Left colon (tissue), 2 donors: ENCODE data around the gene SOCS3. TPM values are rescaled to one million over a fixed set of nuclear protein-coding genes. Genes with fewer than 3 reads are reported as not detected.
A peak's percentile ranks its signal among the peaks of the same experiment; 100 is the strongest.

Experiments
- ATAC-seq: fragments of 200-7000 bp; cut with Tn5 transposase; one replicate; pipeline ENCODE4 v1.9.1; 2020; ENCODE audit warnings: mild to moderate bottlenecking, moderate library complexity
- DNase-seq, 2 donors: peaks; one replicate each; pipeline ENCODE4 v3.0.0-alpha.2; 2020
- intact Hi-C, 2 donors: fragments of 100-400 bp; cut with DNase I in 1 of 2; cut with micrococcal nuclease in 1 of 2; formaldehyde crosslinking; loops; one replicate each; pipeline versions ENCODE4 v1.11.2 to v1.14.0; 2022; cut with DNase I, micrococcal nuclease
- total RNA-seq, 2 donors: library from RNA; stranded (reverse); fragmentation: NEBNext Ultra II Directional; extraction: Animal tissue kit (Norgen Biotek cat#: 25700); gene quantifications; one replicate each; pipeline ENCODE4 v1.2.1, GENCODE V29; 2021
- donor health status: DM: no; HTN: no; CAD: no.
- donor health status: DM: yes; HTN: yes; CAD: no.

SOCS3 gene
- total RNA-seq, 2 donors from 2014 or later: 11.6 to 33.1 TPM

DNA sequence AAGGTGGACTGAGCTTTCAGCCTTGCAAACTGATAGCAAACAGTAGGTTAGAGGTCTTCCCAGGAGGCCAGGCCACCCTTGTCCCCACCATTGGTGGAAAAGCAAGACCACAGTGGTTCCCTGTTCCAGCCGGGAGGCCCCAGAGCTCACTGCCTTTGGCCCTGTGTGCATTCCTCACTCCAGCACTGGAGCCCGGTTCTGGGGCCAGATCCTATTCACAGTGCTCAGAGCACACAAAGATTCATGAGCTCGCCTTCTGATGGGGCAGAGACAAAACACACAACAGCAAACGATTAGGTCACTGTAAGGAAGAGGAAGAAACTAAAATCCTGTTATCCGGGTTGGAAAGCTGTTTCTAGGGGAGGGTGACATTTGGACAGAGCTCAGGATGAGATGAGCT, 13.0 kb upstream of the SOCS3 start:
- DNase-seq: no peak
- intact Hi-C loops: no loop called here
- no peak for ATAC-seq

DNA sequence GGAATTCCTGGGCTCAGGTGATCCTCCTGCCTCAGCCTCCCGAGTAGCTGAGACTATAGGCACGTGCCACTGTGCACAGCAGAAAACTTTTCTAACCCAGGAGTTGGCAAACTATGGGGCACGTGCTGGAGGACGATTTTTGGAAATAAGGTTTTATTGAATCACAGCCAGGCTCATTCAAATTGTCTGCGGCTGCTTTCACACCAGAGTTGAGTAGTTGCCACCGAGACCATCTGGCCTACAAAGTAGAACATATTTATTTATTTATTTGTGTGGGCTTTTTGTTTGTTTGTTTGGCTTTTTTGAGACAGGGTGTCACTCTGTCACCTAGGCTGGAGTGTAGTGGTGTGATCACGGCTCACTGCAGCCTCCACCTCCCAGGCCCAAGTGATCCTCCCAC, 11.2 kb upstream of the SOCS3 start:
- no peak for ATAC-seq
- no peak for DNase-seq
- intact Hi-C loops: no loop called here

DNA sequence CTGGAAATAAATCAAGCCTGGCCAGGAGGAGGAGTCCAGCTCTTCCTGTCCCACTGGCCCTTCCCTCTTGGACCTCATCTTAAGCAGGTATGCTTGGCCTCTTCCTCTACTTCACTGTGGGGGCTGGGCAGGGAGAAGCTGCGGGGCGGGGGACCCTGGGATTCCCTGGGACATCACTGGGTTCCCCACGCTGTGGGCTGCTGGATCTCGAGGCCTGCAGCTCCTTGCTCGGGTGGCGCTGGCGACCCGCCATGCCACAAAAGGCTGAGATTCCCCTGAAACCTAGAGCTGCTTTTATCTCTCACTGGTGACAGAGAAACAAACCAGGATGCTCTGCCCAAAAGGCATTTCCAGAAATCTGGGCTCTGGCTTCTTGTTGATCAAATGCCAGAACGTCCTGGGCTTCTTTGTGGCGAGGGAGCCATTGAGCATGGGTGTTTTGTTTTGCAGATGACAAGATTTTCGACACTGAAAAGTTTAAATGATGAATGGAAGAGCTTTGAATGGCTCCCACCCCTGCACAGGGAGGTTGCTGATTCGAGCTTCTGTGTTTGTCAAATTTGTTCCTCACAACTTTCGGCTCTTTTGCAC, 10.0 kb upstream of the SOCS3 start:
- DNase-seq (no peak), ATAC-seq (no peak)
- intact Hi-C loops: no loop called here

DNA sequence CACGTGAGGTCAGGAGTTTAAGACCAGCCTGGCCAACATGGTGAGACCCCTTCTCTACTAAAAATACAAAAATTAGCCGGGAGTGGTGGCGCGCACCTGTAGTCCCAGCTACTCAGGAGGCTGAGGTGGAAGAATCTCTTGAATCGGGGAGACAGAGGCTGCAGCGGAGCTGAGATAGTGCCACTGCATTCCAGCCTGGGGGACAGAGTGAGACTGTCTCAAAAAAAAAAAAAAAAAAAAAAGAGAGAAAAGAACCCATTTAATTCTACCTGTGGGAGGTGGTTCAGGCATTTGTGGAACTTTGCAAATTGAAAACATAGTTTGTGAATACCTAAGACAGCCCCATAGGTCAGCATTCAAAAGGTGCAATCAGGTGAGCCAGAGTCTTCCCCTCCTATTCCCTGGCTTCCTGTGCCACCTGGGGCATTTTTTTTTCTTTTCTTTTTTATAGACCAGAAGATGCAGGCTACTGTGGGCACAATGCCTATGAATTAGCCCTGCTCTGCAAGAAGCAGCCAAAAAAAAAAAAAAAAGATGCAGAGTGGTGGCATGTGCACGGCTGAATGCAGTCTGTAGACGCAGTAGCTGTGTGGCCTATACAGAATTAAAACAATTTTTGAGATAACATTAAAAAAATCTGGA, 9.1 kb upstream of the SOCS3 start:
- intact Hi-C loops: no loop called here
- ATAC-seq: no peak
- DNase-seq: no peak

DNA sequence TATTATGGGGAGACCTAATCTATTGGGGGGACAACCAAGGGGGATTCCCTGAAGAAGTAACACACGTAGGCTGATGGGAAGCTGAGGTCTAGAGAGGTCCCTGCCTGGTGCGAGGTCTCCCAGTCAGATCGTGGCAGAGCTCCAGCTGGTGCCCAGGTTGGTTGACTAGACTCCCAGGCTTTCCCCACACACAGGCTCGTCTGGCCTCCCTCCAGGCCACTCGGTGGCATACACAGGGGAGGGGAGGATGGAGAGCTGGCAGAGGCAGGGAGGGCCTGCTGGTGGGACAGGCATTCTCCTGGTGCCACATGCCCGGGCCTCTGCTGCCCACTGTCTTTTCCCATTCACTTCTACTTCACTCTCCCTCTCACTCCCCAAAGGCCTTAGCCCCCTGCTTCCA, 8.5 kb upstream of the SOCS3 start:
- intact Hi-C loops: no loop called here
- no peak for DNase-seq
- ATAC-seq: no peak

DNA sequence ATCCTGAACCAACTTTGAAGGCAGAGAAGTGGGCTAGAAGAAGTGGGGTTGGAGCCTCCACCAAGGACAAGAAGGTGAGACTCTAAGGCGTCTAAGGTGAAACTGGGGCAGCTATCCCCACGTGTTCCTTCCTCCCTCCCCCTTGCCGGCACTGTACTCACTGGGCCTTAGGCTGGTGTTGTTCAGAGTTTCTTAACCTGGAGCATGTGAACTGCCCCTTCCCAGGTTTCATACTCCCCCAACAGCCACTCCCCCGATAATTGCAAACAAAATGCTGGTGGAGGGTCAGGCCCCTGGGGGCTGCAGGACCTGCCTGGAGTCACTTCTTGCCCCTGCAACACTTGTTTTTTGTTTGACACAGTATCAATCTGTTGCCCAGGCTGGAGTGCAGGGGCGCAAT, 7.3 kb upstream of the SOCS3 start:
- intact Hi-C loops: no loop called here
- DNase-seq: no peak
- no peak for ATAC-seq

DNA sequence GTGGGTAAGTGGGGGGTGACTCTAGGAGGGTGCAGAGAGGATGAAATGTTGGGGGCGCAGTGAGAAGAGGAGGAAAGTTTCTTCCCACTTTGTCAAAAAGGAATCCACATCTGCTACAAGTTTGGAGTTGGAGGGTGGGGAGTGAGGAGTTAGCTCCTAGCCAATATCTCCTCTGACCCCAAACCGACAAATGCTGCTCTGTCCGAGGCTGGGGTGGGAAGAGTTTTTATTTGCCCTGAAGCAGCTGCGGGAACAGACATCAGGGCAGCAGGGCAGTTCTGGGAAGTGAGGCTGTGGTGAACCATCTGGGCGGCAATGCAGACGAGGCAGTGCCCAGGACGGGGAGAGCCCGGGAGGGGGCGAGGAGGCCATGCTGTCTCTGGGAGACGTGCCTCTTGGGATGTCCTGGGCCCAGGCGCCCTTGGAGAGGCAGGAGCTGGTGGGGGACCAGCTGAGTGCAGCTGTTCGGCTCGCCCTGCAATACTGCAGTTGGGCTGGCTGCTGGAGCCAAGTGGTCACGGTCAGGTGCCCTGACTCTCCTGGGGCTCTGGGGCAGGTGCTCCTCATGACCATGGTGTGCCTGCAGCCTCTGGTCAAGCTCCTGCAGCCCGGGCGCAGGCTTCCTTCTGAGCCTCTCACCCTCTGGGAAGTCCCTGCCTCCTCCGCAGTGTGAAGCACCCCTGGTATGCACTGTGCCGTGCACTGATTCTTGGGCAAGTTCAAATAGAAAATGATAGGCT, 6.4 kb upstream of the SOCS3 start:
- ATAC-seq (no peak), DNase-seq (no peak)
- intact Hi-C loops: no loop called here

DNA sequence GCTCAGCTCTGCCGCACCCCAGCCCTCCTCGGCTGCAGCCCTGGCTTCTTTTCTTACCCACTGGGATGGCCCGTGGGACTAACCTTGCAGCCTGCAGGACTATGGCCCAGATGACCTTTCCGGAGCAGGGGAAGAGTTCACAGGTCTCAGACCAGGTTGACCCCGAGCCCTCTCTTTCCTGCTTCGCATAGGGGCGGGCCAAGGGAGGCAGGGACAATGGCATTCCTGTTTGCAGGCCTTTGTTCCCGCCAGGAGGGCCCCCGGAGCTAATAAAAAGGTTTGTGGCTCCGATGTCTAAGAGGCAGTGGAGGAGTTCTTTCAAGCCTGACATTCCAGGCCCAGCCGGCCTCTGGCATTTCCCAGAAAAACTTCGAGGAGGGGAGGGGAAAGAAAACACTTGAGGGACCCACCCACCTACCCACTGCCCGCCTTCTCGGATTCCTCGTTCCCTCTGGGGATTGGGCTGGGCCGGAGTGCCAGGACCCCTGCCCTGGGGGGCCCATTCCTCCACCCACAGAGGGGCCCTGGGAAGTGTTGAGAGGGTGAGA, 5.8 kb upstream of the SOCS3 start:
- no peak for DNase-seq
- intact Hi-C loops: no loop called here
- ATAC-seq: no peak

DNA sequence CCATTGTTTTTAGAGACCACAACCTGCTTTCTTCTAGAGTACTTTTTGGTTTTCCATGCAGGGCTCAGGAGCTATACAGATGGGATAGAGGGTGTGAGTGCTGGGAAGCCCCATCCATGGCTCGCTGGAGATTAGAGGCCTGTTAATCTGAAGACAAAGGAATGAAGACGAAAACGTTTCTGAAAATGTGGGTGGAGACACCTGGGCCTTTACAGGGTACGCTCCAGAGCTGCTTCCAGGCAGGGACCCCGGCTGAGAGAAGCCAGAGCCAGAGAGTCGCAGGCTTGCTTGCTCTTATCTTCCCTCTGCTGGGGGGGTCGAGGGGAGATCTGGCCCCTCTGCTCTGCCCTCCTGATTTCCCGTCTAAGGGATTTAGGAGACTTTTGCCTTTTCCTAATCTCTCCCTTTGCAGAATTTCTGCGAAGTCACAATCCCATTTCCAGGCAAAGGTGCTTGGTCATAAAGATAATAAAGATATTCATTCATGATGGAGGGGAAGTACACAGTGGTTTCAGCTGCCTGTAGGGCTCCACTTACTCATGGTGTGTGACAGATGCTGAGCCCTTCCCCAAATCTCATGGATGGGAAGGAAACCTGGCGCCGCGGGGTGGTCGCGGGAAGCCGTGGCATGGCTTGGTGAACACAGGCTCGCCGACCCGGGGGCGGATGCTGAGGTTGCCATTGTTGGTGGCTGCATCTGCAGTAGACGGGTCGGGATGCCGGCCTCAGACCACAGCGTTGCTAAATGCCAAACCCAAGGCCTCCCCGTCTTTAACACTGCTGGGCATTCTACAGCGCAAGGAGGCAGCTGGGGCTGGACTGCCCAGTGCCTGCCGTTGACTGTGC, 4.8 kb upstream of the SOCS3 start:
- intact Hi-C loops: loop anchor here in 1 of 2 donors (5.0 kb wide), 1 partner anchor 58 kb away; no protein-coding TSS in a partner anchor
- ATAC-seq: no peak
- DNase-seq: no peak

DNA sequence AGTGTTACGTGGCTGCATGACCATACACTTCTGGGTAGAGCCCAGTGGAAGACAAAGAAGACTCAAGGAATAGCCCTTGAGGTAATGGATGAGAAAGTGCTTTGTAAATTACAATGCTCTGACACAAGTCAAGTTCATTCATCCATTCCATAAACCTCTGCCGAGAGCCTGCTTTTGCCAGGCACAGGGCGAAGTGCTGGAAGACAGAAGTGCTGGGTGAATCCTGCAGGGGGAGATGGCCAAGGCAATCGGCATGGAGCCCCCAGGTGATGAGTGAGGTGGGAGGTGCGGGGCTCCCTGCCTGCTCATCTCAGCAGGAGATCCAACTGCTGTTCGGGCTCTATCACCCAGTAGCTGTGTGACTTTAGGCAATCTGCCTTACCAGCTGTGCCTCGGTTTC, 2.8 kb upstream of the SOCS3 start:
- DNase-seq: no peak
- intact Hi-C loops: loop anchor here in 1 of 2 donors (5.0 kb wide), 1 partner anchor 60 kb away; no protein-coding TSS in a partner anchor
- no peak for ATAC-seq

DNA sequence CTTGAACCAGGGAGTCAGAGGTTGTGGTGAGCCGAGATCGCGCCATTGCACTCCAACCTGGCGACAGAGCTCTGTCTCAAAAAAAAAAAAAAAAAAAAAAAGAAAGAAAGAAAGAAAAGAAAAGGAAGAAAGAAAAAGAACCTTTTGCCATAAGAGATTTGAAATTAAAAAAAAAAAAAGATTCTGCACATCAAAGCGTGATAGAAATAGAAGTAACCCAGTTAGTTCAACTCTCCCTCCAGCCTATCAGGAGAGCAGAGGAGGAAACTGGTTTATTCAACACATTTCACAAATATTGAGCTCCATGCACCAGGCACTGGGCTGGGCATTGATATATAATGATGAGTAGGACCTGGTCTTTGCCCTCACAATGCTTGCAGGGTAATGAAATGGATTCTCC, 2.4 kb upstream of the SOCS3 start:
- intact Hi-C loops: loop anchor here in 1 of 2 donors (5.0 kb wide), 1 partner anchor 60 kb away; no protein-coding TSS in a partner anchor
- no peak for DNase-seq
- no peak for ATAC-seq

DNA sequence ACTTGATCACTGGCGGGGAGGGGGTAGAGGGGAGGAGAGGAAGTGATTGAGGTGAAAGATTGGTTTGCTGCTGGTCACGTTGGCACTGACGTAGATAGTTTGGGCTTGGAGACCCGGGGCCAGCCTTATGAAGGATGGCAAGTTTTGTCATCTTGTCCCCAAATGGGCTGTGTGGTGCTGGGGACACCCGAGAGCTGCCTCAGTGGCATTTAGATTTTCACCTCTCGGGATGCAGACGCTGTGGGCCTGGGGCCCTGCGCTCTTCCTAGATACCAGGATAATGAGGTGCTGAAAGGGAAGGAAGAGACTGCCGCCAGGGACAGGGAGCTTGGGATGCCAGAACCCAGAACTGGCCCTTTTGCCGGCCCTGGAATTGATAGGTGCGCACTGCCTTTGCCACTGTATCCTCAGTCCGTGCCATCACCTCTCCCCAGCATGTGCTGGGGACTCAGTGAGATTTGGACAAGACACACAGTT, 1.4 kb upstream of the SOCS3 start:
- intact Hi-C loops: loop anchor here in 1 of 2 donors (5.0 kb wide), 1 partner anchor 61 kb away; no protein-coding TSS in a partner anchor
- ATAC-seq: no peak
- no peak for DNase-seq

DNA sequence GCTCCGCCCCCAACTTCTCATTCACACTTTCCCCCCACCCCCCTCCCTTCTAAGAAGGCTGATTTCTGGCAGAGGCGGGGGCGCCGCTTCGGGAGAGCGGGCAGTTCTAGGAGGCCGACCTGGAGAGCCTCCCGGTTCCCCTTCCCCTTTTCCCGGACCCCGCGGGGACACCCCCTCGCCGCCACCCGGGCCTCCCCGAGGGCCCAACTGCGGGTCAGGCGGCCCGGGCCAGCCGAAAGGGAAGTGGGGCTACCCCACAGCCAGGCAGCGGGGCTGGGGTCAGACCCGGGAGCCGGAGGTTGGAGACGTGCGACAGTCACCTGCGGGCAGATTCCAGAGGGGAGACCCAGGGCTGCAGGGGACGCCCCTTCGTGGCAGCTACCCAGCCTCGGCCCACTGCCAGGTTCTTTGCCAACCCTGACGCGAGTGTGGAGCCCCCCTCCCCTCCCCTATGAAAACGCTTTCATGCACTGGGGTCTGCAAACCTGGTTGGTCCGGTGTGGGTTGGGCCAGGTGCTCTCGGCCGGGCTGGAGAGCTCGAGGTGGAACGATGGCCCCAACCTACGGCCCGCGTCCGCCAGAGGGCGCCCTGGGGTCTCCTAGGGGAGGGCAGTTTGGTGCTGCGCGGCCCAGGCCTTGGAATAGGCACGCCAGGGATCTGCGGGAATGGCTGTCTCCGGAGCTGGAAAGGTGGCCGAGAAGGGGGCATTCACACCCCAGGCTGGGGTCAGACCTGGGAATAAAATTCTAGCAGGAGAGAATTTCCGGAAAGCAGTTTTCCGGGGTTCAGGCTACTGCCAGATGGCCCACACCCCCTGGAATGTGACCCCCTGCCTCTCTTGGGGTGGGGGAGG, 721 bp upstream of the SOCS3 start:
- DNase-seq (peak; percentile 91 to 97), ATAC-seq (peak; percentile 76)
- intact Hi-C loops: loop anchor here in 1 of 2 donors (5.0 kb wide), 1 partner anchor 62 kb away; no protein-coding TSS in a partner anchor

DNA sequence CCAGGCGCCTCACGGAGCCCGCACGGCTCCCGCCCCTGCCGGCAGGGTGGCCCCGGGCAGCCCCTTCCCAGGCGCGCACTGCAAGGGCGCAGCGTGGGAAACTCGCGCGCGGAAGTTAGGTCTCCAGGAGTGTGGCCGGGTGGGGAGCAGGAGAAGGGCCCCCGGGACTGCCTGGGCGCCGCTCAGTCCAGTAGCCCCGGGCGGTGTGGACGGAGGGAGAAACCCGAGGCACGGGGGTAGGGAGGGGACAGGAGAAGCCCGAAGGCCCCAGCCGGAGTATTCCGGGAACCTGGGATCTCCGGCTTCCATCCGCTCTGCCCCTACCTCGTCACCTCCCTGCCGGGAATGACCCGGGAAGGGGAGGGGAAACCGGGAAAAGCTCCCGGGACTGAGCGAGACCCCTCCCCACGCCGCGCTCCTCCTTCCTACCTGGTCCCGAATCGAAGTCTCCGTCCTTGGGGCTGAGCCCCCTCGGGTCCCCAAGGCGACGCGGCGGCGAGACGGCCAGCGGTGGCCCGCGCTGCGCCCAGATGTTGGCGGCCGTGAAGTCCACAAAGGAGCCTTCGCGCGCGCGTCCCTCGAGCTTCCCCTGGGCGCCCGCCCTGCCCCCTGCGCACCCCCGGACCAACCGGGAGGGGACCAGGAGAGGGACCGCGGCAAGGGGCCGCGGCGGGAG, 418 bp downstream of the SOCS3 start:
- intact Hi-C loops: no loop called here
- peak; percentile 27 for ATAC-seq
- no peak for DNase-seq

DNA sequence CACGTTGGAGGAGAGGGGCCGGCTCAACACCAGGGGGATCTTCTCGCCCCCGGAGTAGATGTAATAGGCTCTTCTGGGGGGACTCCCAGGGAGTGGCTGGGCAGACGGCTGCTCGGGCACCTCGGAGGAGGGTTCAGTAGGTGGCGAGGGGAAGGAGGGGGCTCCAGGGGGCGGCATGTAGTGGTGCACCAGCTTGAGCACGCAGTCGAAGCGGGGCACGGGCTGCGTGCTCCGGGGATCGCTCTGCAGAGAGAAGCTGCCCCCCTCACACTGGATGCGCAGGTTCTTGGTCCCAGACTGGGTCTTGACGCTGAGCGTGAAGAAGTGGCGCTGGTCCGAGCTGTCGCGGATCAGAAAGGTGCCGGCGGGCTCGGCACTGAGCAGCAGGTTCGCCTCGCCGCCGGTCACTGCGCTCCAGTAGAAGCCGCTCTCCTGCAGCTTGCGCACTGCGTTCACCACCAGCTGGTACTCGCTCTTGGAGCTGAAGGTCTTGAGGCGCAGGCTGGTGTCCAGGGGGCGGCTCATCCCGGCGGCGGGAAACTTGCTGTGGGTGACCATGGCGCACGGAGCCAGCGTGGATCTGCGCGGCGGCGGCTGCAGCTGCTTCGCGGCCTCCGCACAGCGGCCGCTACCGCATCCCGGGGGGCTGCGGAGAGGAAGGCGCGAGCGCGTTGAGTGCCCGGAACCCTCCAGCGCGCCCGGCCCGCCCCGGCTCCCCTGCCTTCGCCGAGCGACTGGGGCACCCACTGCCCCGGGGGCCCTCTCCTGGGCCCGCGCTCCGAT, 1.1 kb downstream of the SOCS3 start:
- peak; percentile 11 for ATAC-seq
- DNase-seq: peak in 1 of 2 donors; percentile 51
- intact Hi-C loops: no loop called here

DNA sequence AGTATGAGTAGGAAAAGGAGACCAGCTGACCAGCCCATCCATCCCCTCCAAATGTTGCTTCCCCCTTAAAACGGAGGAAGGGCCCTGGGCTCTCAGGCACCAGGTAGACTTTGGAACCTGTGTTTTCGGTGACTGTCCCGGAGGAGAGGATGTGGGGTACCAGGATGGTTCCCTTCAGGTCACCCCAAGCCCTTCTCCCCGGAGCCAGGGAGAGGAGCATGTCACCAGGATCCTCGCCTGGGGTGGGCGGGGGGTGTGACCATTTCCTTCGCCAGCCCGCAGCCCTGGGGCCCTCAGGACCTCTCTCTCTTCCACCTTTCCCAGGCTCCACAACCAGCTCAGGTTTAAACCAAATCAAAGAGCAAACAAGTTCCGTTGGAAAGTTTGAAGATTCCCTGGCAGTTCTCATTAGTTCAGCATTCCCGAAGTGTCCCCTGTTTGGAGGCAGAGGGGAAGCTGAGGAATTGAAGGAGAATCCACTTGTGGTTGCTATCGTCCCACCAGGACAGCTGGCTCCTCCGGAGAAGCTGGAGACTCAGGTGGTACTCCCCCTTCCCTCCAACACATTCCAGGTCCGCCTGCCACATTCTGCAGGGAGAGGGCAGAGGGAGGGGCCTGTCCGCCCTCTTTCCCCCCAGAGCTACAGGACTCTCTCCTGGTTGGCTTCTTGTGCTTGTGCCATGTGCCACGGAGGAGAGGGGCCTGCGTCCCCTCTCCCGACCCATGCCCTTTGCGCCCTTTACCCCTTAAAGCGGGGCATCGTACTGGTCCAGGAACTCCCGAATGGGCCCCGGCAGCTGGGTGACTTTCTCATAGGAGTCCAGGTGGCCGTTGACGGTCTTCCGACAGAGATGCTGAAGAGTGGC, 2.0 kb downstream of the SOCS3 start:
- ATAC-seq: no peak
- DNase-seq: no peak
- intact Hi-C loops: no loop called here
